GM12892 (cell line): ENCODE measurements around the gene SLC30A1.

Source experiments
- POLR2A ChIP-seq: IDR thresholded peaks from 2 replicates; pipeline ENCODE4 v1.6.1; 2011; ENCODE audit warnings: low read depth, low read length, control low read depth
- POLR2AphosphoS5 ChIP-seq: IDR thresholded peaks from 2 replicates; pipeline ENCODE4 v1.6.1; 2011; ENCODE audit warnings: low read depth, low read length, control low read depth

DNA sequence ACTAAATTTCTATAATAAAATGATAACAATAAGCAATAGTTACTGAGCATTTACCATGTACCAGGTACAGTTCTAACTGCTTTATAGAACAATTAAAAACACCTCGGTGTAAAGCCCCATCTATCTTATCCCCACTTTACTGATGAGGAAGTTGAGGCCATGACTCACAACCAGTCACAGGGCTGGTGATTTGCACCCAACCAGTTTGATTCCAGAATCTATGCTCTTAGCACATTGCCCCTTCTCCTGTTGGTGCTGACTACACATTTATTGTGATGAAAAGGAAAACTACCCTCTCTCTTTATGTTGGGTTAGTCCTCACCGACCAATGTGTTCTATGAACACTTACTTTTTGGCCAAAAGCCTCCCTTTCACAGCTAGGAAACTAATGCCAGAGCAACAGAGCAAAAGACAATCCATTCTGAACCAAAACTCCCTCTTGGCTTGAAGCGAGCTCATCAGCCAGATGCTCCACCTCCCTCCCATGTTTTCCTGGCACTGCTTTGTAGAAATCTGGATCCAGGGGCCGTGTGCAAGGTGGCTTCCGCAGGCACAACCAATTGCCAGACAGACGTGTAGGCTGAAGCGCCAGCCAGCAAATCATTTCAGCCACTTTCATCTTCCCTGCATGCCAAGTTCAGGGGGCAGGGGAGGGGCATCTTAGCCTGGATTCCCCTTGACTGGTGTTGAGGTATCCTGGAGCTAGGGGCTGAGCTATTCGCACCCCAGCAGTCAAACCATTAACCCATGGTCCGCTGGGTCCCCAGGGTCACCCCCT, 32.0 kb upstream of the SLC30A1 start:
- TF ChIP-seq POLR2AphosphoS5 (no peak), POLR2A (no peak)
